ENCODE measurements around the gene OR52I2.

DNA sequence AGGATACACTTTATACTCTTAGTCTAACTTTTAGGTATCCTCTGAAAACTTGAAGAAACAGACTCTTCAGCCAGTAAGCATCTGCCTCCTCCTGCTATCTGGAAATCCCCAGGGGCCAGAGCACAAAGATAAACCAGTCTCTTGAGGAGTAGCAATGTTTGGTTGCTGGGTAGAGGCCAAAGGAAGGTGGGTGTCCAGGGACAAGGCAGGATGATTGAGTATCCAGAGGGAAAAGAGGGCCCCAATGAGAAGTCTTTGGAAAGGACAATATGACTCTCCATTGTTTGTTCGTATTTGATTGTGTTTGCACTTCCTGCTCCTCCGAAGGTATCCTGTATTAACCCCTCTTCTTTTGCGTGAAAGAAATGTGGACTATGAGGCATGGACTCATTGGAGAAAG, 7.5 kb downstream of the OR52I2 start:
- TF ChIP-seq, protein P1, sequence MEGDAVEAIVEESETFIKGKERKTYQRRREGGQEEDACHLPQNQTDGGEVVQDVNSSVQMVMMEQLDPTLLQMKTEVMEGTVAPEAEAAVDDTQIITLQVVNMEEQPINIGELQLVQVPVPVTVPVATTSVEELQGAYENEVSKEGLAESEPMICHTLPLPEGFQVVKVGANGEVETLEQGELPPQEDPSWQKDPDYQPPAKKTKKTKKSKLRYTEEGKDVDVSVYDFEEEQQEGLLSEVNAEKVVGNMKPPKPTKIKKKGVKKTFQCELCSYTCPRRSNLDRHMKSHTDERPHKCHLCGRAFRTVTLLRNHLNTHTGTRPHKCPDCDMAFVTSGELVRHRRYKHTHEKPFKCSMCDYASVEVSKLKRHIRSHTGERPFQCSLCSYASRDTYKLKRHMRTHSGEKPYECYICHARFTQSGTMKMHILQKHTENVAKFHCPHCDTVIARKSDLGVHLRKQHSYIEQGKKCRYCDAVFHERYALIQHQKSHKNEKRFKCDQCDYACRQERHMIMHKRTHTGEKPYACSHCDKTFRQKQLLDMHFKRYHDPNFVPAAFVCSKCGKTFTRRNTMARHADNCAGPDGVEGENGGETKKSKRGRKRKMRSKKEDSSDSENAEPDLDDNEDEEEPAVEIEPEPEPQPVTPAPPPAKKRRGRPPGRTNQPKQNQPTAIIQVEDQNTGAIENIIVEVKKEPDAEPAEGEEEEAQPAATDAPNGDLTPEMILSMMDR (IDR thresholded peaks at IDR 0.05; ENCODE audit: borderline replicate concordance, extremely low read depth, low read length, poor library complexity, severe bottlenecking) = no peak
- TF ChIP-seq EZH2 (IDR thresholded peaks at IDR 0.05; ENCODE audit: borderline replicate concordance, low read depth, low read length, severe bottlenecking) = no peak

All from DND-41 (cell line).